Measurements from ENCODE around the gene COMT. TPM values are rescaled to one million over a fixed set of nuclear protein-coding genes. Genes with fewer than 3 reads are reported as not detected.
A peak's percentile ranks its signal among the peaks of the same experiment; 100 is the strongest.

COMT gene
- total RNA-seq, 1 donor from 2014 or later: 145 TPM

GRCh38 chr22:19967850-19968449 lies 26.4 kb downstream of the COMT start:
- no peak for DNase-seq (ENCODE audit: low spot score)
- ATAC-seq: no peak

- ATAC-seq (peak; percentile 22), DNase-seq (ENCODE audit: low spot score) (peak; percentile 73)
These were observed 26.9 kb downstream of the COMT start for GRCh38 chr22:19968450-19968891.

- DNase-seq (ENCODE audit: low spot score): no peak
- no peak for ATAC-seq
These were observed 27.8 kb downstream of the COMT start for GRCh38 chr22:19969141-19969928.

- peak; percentile 3 for ATAC-seq
- no peak for DNase-seq (ENCODE audit: low spot score)
These were observed 28.5 kb downstream of the COMT start for GRCh38 chr22:19970031-19970478.

- peak; percentile 73 for ATAC-seq
These were observed 29.1 kb downstream of the COMT start for GRCh38 chr22:19970479-19971275.

GRCh38 chr22:19971276-19972124 lies 29.9 kb downstream of the COMT start:
- DNase-seq (ENCODE audit: low spot score) (no peak), ATAC-seq (peak; percentile 57)

More at GRCh38 chr22:19970479-19971275, 29.1 kb downstream of the COMT start:
- DNase-seq (ENCODE audit: low spot score): peak; percentile 92

- no peak for ATAC-seq
These were observed 30.7 kb downstream of the COMT start for GRCh38 chr22:19972251-19972650.

GRCh38 chr22:19972652-19973550 lies 31.3 kb downstream of the COMT start:
- DNase-seq (ENCODE audit: low spot score) (no peak), ATAC-seq (no peak)

More at GRCh38 chr22:19972251-19972650, 30.7 kb downstream of the COMT start:
- DNase-seq (ENCODE audit: low spot score): no peak

GRCh38 chr22:19973551-19974267 lies 32.1 kb downstream of the COMT start:
- DNase-seq (ENCODE audit: low spot score) (no peak), ATAC-seq (no peak)

- ATAC-seq: no peak
- no peak for DNase-seq (ENCODE audit: low spot score)
These were observed 32.8 kb downstream of the COMT start for GRCh38 chr22:19974268-19974861.

GRCh38 chr22:19974935-19975706 lies 33.5 kb downstream of the COMT start:
- DNase-seq (ENCODE audit: low spot score) (no peak), ATAC-seq (no peak)

- ATAC-seq (no peak), DNase-seq (ENCODE audit: low spot score) (no peak)
These were observed 34.1 kb downstream of the COMT start for GRCh38 chr22:19975707-19976035.

GRCh38 chr22:19976671-19977070 lies 35.1 kb downstream of the COMT start:
- no peak for DNase-seq (ENCODE audit: low spot score)
- ATAC-seq: no peak

GRCh38 chr22:19977296-19978243 lies 36.0 kb downstream of the COMT start:
- no peak for ATAC-seq
- no peak for DNase-seq (ENCODE audit: low spot score)

GRCh38 chr22:19978748-19979147 lies 37.2 kb downstream of the COMT start:
- ATAC-seq (no peak), DNase-seq (ENCODE audit: low spot score) (no peak)

- no peak for ATAC-seq
- DNase-seq (ENCODE audit: low spot score): no peak
These were observed 38.3 kb downstream of the COMT start for GRCh38 chr22:19979712-19980493.

Data from left lobe of liver (tissue), 2 donors.